Activated CD8-positive, alpha-beta memory T cell treated with anti-CD3 and anti-CD28 coated beads for 24 hours (primary cell): ENCODE data around the gene ATP8A2.

Source experiments
- DNase-seq: peaks from one replicate; pipeline ENCODE4 v3.0.0-alpha.2; 2020

ATP8A2 gene

GRCh38 chr13:25690582-25690981 is 318.8 kb downstream of the ATP8A2 start:
- no peak for DNase-seq

DNA sequence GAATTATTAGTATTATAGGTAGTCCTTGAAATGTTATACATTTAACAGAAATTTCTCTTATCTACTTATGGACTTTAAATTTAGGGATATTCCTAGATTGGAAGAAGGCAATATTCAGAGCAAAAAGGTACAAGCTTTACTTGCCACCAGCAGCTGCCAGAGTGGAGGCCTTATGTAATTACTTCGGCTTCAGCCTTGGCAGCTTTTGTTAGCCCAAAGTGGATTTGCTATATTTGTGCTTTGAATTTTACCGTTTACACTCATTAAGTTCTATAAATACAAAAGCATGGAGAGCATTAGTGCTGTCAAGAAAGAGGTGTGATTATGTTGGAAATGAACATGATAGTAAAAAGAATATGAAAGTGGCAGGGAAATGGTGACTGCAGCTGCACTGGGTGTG is 319.9 kb downstream of the ATP8A2 start:
- DNase-seq = no peak

GRCh38 chr13:25692099-25692498 is 320.3 kb downstream of the ATP8A2 start:
- no peak for DNase-seq

- DNase-seq = no peak
Measured at GRCh38 chr13:25699056-25699455, 327.3 kb downstream of the ATP8A2 start.

DNA sequence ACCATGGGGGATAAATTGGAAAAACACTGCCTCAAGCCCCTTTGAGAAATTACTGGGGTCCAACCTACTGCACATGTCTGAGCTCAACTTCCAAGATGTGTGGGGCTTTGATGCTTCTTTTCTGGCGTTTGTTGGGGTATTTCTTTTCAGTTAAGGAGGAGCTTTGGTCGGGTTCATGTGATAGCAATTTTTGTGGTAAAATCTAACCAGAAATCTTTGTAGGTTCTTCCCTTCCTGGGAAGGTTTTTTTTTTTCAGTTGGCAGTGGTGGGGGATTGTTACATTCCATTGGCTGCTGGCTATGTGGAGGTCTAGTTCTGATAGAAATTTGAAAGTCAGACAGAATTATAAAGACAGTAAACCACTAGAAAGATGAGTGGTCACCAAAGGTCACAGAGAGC is 327.8 kb downstream of the ATP8A2 start:
- no peak for DNase-seq

DNA sequence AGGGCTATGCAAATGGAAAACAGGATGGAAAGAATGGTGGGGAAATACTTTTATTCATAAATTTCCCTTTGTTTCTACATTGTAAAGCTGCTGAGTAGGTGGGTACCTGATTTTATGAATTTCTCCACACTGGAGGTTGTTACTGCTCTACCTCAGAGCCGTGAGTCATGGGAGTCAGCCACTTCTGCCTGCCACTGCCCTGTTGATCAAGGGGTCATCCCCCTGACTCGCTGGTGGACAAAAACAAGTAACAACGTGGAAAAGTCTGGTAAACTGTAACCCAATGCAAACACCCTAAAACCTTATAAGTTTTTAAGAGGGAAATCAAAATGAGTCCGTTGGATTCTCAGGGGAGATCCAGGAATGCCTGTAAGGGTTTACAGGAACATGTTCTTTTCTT is 329.5 kb downstream of the ATP8A2 start:
- no peak for DNase-seq

DNA sequence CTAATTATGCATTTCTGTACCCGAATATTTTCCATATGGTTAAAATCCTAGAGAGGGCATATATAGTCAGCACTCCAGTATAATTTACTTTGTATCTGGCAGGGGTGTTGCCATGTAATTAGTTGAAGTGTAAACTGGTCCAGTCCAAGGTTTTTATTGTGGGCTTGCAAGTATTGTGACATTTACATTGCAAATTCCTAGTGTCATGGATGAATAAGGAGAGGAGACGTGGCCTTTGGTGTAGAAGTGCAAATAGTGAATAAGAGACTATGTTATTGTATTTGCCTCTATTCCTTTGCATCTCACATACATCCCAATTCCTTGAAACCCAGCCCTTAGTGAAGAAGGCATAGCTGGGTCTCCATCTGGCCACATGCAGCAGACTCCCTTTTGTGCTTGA is 330.6 kb downstream of the ATP8A2 start:
- DNase-seq = no peak

DNA sequence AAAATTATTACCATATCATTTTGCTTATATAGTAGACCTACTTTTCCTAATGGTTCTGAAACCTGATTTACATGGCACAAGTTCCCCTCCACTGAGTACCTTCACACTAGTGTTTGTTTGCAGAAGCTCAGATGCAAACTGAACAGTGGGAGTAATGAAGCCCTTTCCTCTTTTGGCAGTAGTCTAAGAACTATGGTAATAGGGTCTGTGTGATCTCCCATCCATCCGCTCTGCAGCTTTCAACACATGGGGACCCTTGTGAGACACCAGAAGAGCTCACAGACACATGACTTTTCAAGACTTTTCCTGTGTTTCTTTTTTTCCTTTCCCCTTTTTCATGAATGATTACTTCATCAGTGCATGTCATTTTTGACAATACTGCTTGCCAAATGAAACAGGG is 336.0 kb downstream of the ATP8A2 start:
- no peak for DNase-seq

- DNase-seq = no peak
Measured at GRCh38 chr13:25708268-25708667, 336.5 kb downstream of the ATP8A2 start.

DNA sequence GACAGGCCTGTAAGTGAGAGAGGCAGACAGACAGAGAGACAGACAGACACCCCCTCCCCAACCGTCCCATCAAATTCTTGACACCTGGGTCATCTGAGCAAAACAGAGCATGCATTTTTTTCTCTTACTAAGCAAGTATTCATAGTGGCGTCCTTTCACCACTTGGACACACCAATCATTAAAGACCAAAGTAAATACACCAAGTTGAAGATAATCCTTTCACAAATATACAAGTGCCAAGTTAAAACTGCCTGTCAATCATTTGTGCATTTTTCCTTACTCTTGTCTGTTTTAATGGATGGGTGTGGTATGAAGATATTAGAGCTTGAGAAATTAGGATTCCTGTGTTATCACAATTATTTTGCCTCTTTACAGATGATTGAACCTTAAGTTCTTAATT is 337.3 kb downstream of the ATP8A2 start:
- no peak for DNase-seq

DNA sequence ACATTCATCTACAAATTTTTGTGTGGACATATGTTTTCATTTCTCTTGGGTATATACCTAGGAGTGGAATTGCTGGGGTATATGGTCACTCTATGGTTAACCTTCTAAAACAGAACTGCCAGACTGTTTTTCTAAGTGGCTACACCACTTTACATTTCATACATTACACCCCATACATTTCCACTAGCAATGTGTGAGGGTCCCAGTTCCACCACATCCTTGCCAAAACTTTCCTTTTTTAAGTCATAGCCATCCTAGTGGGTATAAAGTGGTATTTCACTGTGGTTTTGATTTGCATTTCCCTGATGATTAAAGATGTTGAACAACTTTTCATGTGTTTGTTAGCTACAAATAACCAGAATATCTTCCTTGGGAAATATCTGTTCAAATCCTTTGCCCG is 344.0 kb downstream of the ATP8A2 start:
- DNase-seq = no peak

DNA sequence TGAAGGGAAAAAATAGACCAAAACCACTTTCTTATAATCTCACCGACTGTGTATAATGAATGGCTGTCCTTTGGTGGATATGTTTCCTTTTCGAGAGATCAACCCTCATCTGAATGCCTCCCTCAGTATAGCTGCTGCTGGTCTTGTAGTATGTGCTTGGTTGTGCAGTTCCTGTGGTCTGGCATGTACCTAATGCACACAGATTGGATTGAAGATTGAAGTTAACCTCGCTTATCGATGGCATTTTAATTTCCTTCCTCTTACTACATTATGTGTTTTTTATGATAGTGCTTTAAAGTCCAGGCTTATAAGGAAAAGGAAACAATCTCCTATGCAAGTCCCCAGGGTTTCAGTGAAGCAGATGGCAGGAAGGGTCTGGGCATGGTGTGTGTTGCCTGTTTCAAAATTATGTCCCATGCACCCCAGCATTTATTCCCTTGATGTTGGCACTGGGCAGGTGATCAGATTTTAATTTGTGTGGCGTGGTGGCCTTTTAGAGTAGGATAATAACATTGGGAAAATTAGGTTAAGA is 346.0 kb downstream of the ATP8A2 start:
- no peak for DNase-seq

DNA sequence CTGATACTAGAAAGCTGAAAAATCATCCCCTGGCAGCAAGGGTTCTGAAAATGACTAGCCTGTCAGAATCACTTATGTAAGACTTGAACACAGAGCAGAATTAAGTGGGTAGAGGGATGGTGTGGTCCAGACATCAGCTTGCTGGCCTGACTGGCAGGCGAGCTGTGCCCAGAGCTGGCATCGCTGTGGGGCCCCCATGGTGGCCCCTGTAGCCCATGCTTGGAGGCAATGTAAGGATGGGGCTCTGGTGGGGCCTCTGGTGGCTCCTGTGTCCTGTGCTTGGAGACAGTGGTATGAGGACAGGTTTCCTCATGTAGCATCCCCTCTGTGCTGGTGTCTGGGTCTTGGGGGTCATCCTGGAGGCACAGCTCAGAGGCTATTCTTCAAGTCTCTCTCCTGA is 347.9 kb downstream of the ATP8A2 start:
- DNase-seq = no peak

- DNase-seq = no peak
Measured at GRCh38 chr13:25722893-25723292, 351.1 kb downstream of the ATP8A2 start.

GRCh38 chr13:25725104-25725503 is 353.3 kb downstream of the ATP8A2 start:
- no peak for DNase-seq

DNA sequence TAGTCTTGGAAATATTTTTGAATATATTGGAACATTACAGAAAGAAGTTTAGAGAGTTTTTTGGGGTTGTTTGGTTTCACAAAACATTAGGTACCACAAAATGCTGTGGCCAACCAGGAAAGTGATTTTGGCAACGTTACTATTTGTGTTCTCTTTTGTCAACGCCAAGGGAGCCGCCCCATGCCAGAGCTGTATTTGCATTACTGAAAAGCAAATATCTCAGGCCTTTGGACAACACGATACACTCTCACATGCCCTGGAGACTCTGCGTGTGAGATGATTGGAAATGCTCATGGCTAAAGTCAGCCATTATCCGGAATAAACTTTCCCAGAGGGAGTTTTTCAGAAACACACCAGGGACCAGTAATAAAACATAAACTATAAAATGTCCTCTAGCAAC is 355.5 kb downstream of the ATP8A2 start:
- DNase-seq = no peak

DNA sequence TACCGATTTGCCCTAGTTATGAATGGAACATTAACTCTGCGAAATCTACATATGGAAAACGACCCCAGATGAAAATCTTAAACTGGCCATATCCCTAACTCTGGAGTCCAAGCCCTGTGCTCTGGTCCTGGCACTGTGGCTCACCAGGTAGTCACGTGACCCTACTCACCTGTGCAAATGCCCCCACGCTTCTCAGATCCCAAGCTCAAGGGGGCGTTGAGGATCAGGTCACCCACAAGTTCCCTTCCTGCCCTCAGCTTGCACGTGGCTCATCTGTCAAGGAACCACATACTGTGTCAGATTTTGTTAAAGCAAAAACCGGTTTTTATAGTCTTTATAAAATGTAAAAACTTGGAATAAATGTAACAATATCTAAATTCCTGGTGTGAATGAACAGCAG is 356.0 kb downstream of the ATP8A2 start:
- no peak for DNase-seq

GRCh38 chr13:25729201-25729600 is 357.4 kb downstream of the ATP8A2 start:
- DNase-seq = no peak

DNA sequence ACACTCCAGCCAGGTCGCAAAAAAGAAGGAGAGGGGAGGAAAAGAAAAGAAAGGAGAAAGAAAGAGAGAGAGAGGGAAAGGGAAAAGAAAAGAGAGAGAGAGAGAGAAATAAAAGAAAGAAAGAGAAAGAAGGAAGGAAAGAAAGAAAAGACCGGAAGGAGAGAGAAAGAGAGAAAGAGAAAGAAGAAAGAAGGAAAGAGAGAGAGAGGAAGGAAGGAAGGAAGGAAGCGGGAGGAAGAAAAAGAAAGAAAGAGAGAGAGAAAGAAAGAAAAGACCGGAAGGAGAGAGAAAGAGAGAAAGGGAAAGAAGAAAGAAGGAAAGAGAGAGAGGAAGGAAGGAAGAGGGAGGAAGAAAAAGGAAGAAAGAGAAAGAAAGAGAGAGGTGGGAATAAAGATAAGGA is 359.3 kb downstream of the ATP8A2 start:
- no peak for DNase-seq

DNA sequence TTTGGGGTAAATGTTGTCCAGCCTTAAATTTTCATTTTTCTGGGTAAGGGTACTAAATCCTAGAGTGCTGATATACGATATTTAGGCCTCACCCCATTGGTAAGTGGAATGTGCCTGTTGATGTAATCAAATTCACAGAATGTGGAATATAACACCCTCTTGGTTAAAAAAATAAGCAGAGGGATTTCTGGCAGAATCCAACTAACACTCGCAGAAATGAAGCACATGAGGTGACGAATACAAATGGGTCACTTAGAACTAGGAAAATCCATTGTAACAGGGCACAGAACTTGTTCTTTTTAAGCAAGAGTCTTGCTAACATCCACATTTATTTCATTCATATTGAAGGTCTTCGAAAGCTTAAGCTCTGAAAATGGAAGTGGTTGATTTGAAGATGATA is 359.8 kb downstream of the ATP8A2 start:
- no peak for DNase-seq

DNA sequence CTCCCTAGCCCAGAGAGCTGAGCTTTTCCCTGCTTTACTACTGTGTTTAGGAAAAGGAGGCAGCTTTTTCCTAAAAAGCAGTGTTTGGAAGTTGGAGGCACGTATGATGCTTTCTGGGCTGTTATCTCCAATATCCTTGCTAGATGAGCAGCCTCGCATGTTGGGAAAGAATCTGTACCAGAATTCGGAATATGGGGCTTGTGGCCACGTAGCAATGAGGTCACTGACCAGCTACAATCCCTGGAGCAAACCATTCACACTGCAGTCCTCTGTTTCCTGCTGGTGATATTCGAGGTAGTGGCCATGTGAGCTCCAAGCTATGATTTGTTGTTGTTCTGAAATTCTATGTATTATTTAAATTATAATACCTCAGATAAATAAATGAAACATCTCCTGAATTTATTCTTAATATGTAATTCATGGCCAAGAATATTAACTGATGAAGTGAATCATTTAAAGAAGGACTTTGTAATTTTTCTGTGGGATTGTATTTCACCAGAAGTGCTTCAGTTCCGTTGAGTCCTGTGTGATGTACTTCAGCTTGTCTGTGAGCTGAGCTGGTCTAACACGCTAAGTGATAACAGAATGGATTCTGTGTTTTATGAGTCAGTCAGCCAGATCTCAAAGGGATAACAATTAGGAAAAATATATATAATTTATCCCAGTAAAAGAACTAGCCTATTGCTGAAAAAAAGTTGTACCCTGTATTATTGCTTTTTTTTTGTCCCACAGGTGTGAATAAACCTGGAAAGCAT is 360.5 kb downstream of the ATP8A2 start:
- DNase-seq = no peak

DNA sequence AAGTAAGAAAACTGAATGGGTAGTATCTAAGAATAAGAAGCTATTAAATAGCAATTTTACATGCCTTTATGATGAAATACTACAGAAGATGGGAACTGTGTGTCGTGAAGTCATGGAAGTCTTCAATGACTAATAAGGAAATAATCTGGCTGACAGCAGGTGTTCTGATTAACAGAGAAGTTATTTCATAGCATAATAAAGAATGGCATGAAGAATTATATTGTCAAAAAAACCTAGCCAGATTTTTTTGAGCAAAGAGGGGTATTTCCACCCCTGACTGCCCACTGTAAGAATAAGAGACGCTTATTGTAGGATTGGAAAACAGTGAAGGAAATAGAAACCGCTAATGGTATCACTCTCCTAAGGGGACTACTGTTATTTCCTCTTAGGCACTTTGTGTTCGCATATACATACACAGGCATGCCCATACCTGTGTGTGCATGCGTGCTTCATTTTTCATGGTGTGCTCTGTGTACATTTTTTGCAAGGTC is 361.3 kb downstream of the ATP8A2 start:
- DNase-seq = no peak

DNA sequence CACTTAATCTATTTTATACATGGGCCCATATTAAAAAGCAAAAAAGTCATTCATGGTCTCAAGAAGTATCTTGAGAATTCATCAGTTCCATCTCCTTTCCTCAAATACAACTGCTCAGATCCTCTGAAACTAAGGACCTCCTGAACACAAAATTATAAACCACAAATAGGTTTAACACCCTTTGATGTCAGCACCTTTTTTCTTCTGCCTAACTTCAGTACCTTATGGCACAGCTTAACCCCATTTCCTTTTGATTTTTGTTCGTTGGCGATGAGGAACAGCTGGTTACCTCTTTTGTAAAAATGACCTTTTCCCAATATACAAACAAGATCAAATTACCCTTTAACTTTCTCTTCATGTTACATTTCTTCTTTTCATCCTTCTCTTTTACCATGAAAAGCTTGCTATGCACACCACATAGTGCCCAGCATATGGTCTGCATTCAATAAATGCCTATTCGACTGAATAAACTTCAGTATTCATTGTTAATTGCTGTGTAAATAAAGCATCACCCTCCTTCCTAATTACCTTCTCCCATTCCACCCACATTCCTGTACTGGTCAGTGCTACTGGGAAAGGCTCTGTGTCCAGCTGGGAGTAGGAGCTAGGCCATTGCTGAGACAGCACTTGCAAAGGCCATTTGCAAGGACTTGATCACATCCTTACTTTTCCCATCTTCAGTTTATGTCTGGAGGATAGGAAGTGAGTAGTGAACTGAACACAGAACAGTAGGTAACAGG is 362.1 kb downstream of the ATP8A2 start:
- no peak for DNase-seq
